WTC11 (cell line): ENCODE measurements around the gene MANEA. TPM values are rescaled to one million over a fixed set of nuclear protein-coding genes. Genes with fewer than 3 reads are reported as not detected.
A peak's percentile ranks its signal among the peaks of the same experiment; 100 is the strongest.

Source experiments
- ATAC-seq: fragments of 200-7000 bp; cut with Tn5 transposase; 2 replicates; pipeline ENCODE4 v1.10.0; 2021; ENCODE audit warnings: mild to moderate bottlenecking, moderate library complexity
- CTCF ChIA-PET: fragments of 300-600 bp; sonication (Branson Sonifier 250); formaldehyde crosslinking; loops from one replicate; lab custom pipeline; 2021; ENCODE audit warnings: antibody characterized with exemption; lab: Charles Lee
- POLR2A ChIA-PET: fragments of 350-600 bp; sonication (Branson Sonifier 250); formaldehyde crosslinking; loops from one replicate; lab custom pipeline; 2021; ENCODE audit warnings: antibody characterized with exemption; lab: Charles Lee
- DNase-seq: peaks from one replicate; pipeline ENCODE4 v3.0.0; 2021; ENCODE audit warnings: low spot score
- H3K27ac Mint-ChIP-seq: 2 replicates; pipeline ENCODE4 v1.8.0; 2021; ENCODE audit warnings: mixed read lengths
- H3K27me3 Mint-ChIP-seq: 2 replicates; pipeline ENCODE4 v1.8.0; 2021; ENCODE audit warnings: low read depth, mild to moderate bottlenecking, moderate library complexity, mixed read lengths
- H3K36me3 Mint-ChIP-seq: 2 replicates; pipeline ENCODE4 v1.8.0; 2021; ENCODE audit warnings: mixed read lengths
- H3K4me1 Mint-ChIP-seq: 2 replicates; pipeline ENCODE4 v1.8.0; 2022; ENCODE audit warnings: mixed read lengths
- H3K4me3 Mint-ChIP-seq: 2 replicates; pipeline ENCODE4 v1.8.0; 2021; ENCODE audit warnings: mild to moderate bottlenecking, moderate library complexity, mixed read lengths
- H3K9me3 Mint-ChIP-seq: 2 replicates; pipeline ENCODE4 v1.8.0; 2021; ENCODE audit warnings: mixed read lengths
- CBFB ChIP-seq: sonication (generic); formaldehyde crosslinking; IDR thresholded peaks from 2 replicates; pipeline ENCODE4 v1.8.1; 2022; ENCODE audit warnings: mild to moderate bottlenecking, low read depth, missing genetic modification reagents
- CREM ChIP-seq: sonication (generic); formaldehyde crosslinking; IDR thresholded peaks from 2 replicates; pipeline ENCODE4 v1.8.1; 2022; ENCODE audit warnings: mild to moderate bottlenecking, missing genetic modification reagents, moderate library complexity
- E2F4 ChIP-seq: sonication (generic); formaldehyde crosslinking; IDR thresholded peaks from 2 replicates; pipeline ENCODE4 v1.8.1; 2022; ENCODE audit warnings: low read depth, mild to moderate bottlenecking, moderate library complexity, missing genetic modification reagents, borderline replicate concordance
- ETV6 ChIP-seq: sonication (generic); formaldehyde crosslinking; IDR thresholded peaks from 2 replicates; pipeline ENCODE4 v1.8.1; 2022; ENCODE audit warnings: mild to moderate bottlenecking, missing genetic modification reagents
- HMGA2 ChIP-seq: fragments of 250-450 bp; sonication (Bioruptor Pico); IDR thresholded peaks from 2 replicates; pipeline ENCODE4 v1.4.0; 2021; ENCODE audit warnings: mild to moderate bottlenecking, moderate library complexity
- JAZF1 ChIP-seq: fragments of 250-450 bp; sonication (Bioruptor Pico); IDR thresholded peaks from 2 replicates; pipeline ENCODE4 v1.9.0; 2021; ENCODE audit warnings: moderate library complexity, mild to moderate bottlenecking, inconsistent platforms
- KAT7 ChIP-seq: sonication (generic); formaldehyde crosslinking; IDR thresholded peaks from 2 replicates; pipeline ENCODE4 v1.8.1; 2023; ENCODE audit warnings: missing genetic modification reagents, mild to moderate bottlenecking, borderline replicate concordance
- MYBL2 ChIP-seq: sonication (generic); formaldehyde crosslinking; IDR thresholded peaks from 2 replicates; pipeline ENCODE4 v1.8.1; 2023; ENCODE audit warnings: mild to moderate bottlenecking, moderate library complexity, missing genetic modification reagents
- NFATC4 ChIP-seq: fragments of 250-450 bp; sonication (Bioruptor Pico); IDR thresholded peaks from 2 replicates; pipeline ENCODE4 v1.9.0; 2021; ENCODE audit warnings: mild to moderate bottlenecking
- PRRX2 ChIP-seq: fragments of 250-450 bp; sonication (Bioruptor Pico); IDR thresholded peaks from 2 replicates; pipeline ENCODE4 v1.8.0; 2021; ENCODE audit warnings: mild to moderate bottlenecking
- RELA ChIP-seq: sonication (generic); formaldehyde crosslinking; IDR thresholded peaks from 2 replicates; pipeline ENCODE4 v1.8.1; 2022; ENCODE audit warnings: missing genetic modification reagents, mild to moderate bottlenecking, borderline replicate concordance
- TCF7 ChIP-seq: sonication (generic); formaldehyde crosslinking; IDR thresholded peaks from 2 replicates; pipeline ENCODE4 v1.8.0; 2022; ENCODE audit warnings: mild to moderate bottlenecking, low read depth, missing genetic modification reagents, moderate library complexity
- TEAD1 ChIP-seq: sonication (generic); formaldehyde crosslinking; IDR thresholded peaks from 2 replicates; pipeline ENCODE4 v1.8.0; 2022; ENCODE audit warnings: mild to moderate bottlenecking, missing genetic modification reagents
- TP53 ChIP-seq: sonication (generic); formaldehyde crosslinking; IDR thresholded peaks from 2 replicates; pipeline ENCODE4 v1.8.1; 2023; ENCODE audit warnings: mild to moderate bottlenecking, missing genetic modification reagents
- USF1 ChIP-seq: sonication (generic); formaldehyde crosslinking; IDR thresholded peaks from 2 replicates; pipeline ENCODE4 v1.8.0; 2022; ENCODE audit warnings: mild to moderate bottlenecking, missing genetic modification reagents
- ZNF138 ChIP-seq: sonication (generic); formaldehyde crosslinking; conservative IDR thresholded peaks from 2 replicates; pipeline ENCODE4 v1.8.1; 2022; ENCODE audit warnings: mild to moderate bottlenecking, moderate library complexity, missing genetic modification reagents
- ZNF416 ChIP-seq: fragments of 250-450 bp; sonication (Bioruptor Pico); IDR thresholded peaks from 2 replicates; pipeline ENCODE4 v1.9.0; 2021; ENCODE audit warnings: mild to moderate bottlenecking, inconsistent platforms
- ZNF423 ChIP-seq: fragments of 250-450 bp; sonication (Bioruptor Pico); IDR thresholded peaks from 2 replicates; pipeline ENCODE4 v2.1.2; 2022; ENCODE audit warnings: mild to moderate bottlenecking, moderate library complexity
- ZSCAN18 ChIP-seq: fragments of 250-450 bp; sonication (Bioruptor Pico); IDR thresholded peaks from 2 replicates; pipeline ENCODE4 v2.1.2; 2022; ENCODE audit warnings: mild to moderate bottlenecking, moderate library complexity
- total RNA-seq: library from RNA; stranded (reverse); gene quantifications from 3 replicates; pipeline ENCODE4 v1.2.3, GENCODE V29; 2021
- TF ChIP-seq, protein P1 (sequence below): sonication (generic); formaldehyde crosslinking; IDR thresholded peaks from 2 replicates; pipeline ENCODE4 v1.8.1; 2023; ENCODE audit warnings: mild to moderate bottlenecking, missing genetic modification reagents
- TF ChIP-seq, protein P2 (sequence below): sonication (generic); formaldehyde crosslinking; IDR thresholded peaks from 2 replicates; pipeline ENCODE4 v1.8.0; 2023; ENCODE audit warnings: missing genetic modification reagents, mild to moderate bottlenecking, borderline replicate concordance
- TF ChIP-seq, protein P3 (sequence below): sonication (generic); formaldehyde crosslinking; IDR thresholded peaks from 2 replicates; pipeline ENCODE4 v1.8.1; 2022; ENCODE audit warnings: mild to moderate bottlenecking, moderate library complexity, missing genetic modification reagents
- TF ChIP-seq, protein P4 (sequence below): fragments of 200-600 bp; IDR thresholded peaks from 2 replicates; pipeline ENCODE4 v1.8.0; 2022; ENCODE audit warnings: antibody characterized with exemption

MANEA gene
- total RNA-seq, 1 experiment from 2014 or later = 6.1 TPM

GRCh38 chr6:95648636-95649035, 71.3 kb downstream of the MANEA start:
- POLR2A ChIA-PET = no interaction called here
- CTCF ChIA-PET = interaction anchor here (1.1 to 2.0 kb wide), 2 partner anchors 171 to 218 kb away, joined by 4 to 6 read pairs; no protein-coding TSS in a partner anchor

DNA sequence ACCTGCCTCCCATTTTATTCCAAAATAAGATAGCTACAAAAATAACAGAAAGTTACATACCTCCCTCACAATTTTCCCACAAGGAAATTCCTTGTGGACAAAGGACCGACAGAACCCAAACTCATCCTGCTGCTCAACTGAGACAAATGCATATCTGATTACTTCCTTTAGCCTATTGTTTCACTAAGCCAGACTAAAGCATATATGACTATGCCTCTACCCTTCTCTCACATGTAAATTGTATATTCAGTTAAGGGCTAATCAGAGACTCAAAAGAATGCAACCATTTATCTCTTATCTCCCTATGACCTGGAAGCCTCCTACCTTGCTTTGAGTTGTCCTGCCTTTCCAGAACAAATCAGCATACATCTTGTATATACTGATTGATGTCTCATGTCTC, 72.1 kb downstream of the MANEA start:
- peak overlapping the region; percentile 51 for H3K27ac Mint-ChIP-seq
- POLR2A ChIA-PET = no interaction called here
- TF ChIP-seq TP53 (CRISPR knock-in tag) (no peak), JAZF1 (no peak), TCF7 (CRISPR knock-in tag) (no peak), CREM (CRISPR knock-in tag) (no peak), MYBL2 (CRISPR knock-in tag) (no peak)
- TF ChIP-seq, protein P1, sequence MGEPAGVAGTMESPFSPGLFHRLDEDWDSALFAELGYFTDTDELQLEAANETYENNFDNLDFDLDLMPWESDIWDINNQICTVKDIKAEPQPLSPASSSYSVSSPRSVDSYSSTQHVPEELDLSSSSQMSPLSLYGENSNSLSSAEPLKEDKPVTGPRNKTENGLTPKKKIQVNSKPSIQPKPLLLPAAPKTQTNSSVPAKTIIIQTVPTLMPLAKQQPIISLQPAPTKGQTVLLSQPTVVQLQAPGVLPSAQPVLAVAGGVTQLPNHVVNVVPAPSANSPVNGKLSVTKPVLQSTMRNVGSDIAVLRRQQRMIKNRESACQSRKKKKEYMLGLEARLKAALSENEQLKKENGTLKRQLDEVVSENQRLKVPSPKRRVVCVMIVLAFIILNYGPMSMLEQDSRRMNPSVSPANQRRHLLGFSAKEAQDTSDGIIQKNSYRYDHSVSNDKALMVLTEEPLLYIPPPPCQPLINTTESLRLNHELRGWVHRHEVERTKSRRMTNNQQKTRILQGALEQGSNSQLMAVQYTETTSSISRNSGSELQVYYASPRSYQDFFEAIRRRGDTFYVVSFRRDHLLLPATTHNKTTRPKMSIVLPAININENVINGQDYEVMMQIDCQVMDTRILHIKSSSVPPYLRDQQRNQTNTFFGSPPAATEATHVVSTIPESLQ (CRISPR knock-in tag) = no peak
- TF ChIP-seq, protein P2, sequence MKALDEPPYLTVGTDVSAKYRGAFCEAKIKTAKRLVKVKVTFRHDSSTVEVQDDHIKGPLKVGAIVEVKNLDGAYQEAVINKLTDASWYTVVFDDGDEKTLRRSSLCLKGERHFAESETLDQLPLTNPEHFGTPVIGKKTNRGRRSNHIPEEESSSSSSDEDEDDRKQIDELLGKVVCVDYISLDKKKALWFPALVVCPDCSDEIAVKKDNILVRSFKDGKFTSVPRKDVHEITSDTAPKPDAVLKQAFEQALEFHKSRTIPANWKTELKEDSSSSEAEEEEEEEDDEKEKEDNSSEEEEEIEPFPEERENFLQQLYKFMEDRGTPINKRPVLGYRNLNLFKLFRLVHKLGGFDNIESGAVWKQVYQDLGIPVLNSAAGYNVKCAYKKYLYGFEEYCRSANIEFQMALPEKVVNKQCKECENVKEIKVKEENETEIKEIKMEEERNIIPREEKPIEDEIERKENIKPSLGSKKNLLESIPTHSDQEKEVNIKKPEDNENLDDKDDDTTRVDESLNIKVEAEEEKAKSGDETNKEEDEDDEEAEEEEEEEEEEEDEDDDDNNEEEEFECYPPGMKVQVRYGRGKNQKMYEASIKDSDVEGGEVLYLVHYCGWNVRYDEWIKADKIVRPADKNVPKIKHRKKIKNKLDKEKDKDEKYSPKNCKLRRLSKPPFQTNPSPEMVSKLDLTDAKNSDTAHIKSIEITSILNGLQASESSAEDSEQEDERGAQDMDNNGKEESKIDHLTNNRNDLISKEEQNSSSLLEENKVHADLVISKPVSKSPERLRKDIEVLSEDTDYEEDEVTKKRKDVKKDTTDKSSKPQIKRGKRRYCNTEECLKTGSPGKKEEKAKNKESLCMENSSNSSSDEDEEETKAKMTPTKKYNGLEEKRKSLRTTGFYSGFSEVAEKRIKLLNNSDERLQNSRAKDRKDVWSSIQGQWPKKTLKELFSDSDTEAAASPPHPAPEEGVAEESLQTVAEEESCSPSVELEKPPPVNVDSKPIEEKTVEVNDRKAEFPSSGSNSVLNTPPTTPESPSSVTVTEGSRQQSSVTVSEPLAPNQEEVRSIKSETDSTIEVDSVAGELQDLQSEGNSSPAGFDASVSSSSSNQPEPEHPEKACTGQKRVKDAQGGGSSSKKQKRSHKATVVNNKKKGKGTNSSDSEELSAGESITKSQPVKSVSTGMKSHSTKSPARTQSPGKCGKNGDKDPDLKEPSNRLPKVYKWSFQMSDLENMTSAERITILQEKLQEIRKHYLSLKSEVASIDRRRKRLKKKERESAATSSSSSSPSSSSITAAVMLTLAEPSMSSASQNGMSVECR (CRISPR knock-in tag) = no peak

More at GRCh38 chr6:95648636-95649035, 71.3 kb downstream of the MANEA start:
- H3K36me3 Mint-ChIP-seq = peaks cover 46% of the 10 kb centered on the region
- peaks cover 2% of the 10 kb centered on the region; the same call in 1 of the 2 replicates for H3K27me3 Mint-ChIP-seq
- ATAC-seq (peak; percentile 84), DNase-seq (peak; percentile 17)
- no peak overlapping the region for H3K27ac Mint-ChIP-seq
- H3K4me3 Mint-ChIP-seq = no peak overlapping the region
- H3K4me1 Mint-ChIP-seq = peaks cover 27% of the 10 kb centered on the region
- H3K9me3 Mint-ChIP-seq = peaks cover 65% of the 10 kb centered on the region
- TF ChIP-seq USF1 (CRISPR knock-in tag) (no peak), TP53 (CRISPR knock-in tag) (no peak), HMGA2 (CRISPR knock-in tag) (no peak), CBFB (CRISPR knock-in tag) (no peak), ETV6 (CRISPR knock-in tag) (no peak), ZNF138 (CRISPR knock-in tag) (no peak), ZSCAN18 (CRISPR knock-in tag) (no peak), JAZF1 (no peak), PRRX2 (CRISPR knock-in tag) (no peak), E2F4 (CRISPR knock-in tag) (no peak), KAT7 (CRISPR knock-in tag) (no peak), ZNF423 (CRISPR knock-in tag) (no peak), NFATC4 (CRISPR knock-in tag) (no peak), TEAD1 (CRISPR knock-in tag) (no peak), RELA (CRISPR knock-in tag) (no peak), ZNF416 (no peak)
- TF ChIP-seq, protein P3, sequence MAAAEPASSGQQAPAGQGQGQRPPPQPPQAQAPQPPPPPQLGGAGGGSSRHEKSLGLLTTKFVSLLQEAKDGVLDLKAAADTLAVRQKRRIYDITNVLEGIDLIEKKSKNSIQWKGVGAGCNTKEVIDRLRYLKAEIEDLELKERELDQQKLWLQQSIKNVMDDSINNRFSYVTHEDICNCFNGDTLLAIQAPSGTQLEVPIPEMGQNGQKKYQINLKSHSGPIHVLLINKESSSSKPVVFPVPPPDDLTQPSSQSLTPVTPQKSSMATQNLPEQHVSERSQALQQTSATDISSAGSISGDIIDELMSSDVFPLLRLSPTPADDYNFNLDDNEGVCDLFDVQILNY = no peak
- TF ChIP-seq, protein P4, sequence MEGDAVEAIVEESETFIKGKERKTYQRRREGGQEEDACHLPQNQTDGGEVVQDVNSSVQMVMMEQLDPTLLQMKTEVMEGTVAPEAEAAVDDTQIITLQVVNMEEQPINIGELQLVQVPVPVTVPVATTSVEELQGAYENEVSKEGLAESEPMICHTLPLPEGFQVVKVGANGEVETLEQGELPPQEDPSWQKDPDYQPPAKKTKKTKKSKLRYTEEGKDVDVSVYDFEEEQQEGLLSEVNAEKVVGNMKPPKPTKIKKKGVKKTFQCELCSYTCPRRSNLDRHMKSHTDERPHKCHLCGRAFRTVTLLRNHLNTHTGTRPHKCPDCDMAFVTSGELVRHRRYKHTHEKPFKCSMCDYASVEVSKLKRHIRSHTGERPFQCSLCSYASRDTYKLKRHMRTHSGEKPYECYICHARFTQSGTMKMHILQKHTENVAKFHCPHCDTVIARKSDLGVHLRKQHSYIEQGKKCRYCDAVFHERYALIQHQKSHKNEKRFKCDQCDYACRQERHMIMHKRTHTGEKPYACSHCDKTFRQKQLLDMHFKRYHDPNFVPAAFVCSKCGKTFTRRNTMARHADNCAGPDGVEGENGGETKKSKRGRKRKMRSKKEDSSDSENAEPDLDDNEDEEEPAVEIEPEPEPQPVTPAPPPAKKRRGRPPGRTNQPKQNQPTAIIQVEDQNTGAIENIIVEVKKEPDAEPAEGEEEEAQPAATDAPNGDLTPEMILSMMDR = no peak

More for the DNA sequence above, 72.1 kb downstream of the MANEA start:
- Mint-ChIP-seq H3K27me3 (peaks cover 2% of the 10 kb centered on the region; the same call in 1 of the 2 replicates), H3K4me1 (peaks cover 26% of the 10 kb centered on the region), H3K4me3 (no peak overlapping the region), H3K36me3 (peaks cover 40% of the 10 kb centered on the region), H3K9me3 (peaks cover 58% of the 10 kb centered on the region)
- peak; percentile 53; the same call in 1 of the 2 replicates for ATAC-seq
- CTCF ChIA-PET = interaction anchor here (2.0 kb wide), 1 partner anchor 218 kb away, joined by 6 read pairs; no protein-coding TSS in a partner anchor
- DNase-seq = no peak
